HepG2 (cell line): Measurements from ENCODE around the gene STRN4. TPM values are rescaled to one million over a fixed set of nuclear protein-coding genes. Genes with fewer than 3 reads are reported as not detected.

Experiments
- CC2D1A ChIP-seq: sonication (generic); formaldehyde crosslinking; IDR thresholded peaks from 2 replicates; pipeline ENCODE4 v1.8.1; 2023; ENCODE audit warnings: mild to moderate bottlenecking, missing genetic modification reagents
- HINFP ChIP-seq: sonication (generic); formaldehyde crosslinking; IDR thresholded peaks from 2 replicates; pipeline ENCODE4 v1.4.0; 2020; ENCODE audit warnings: low read depth, mild to moderate bottlenecking, missing genetic modification reagents
- JUND ChIP-seq: sonication (generic); formaldehyde crosslinking; IDR thresholded peaks from 2 replicates; pipeline ENCODE4 v1.8.0; 2022; ENCODE audit warnings: mild to moderate bottlenecking, missing genetic modification reagents
- NCOA1 ChIP-seq: sonication (generic); formaldehyde crosslinking; IDR thresholded peaks from 2 replicates; pipeline ENCODE4 v1.9.0; 2021; ENCODE audit warnings: missing genetic modification reagents
- PAX8 ChIP-seq: sonication (generic); formaldehyde crosslinking; IDR thresholded peaks from 2 replicates; pipeline ENCODE4 v1.8.0; 2022; ENCODE audit warnings: mild to moderate bottlenecking, missing genetic modification reagents, borderline replicate concordance
- PCBP2 ChIP-seq: fragments of 200-400 bp; formaldehyde crosslinking; optimal IDR thresholded peaks from 2 replicates; pipeline ENCODE3; 2018; ENCODE audit warnings: low read length, low read depth; ENCODE audit not compliant: poor library complexity, severe bottlenecking
- REPIN1 ChIP-seq: sonication (generic); formaldehyde crosslinking; IDR thresholded peaks from 2 replicates; pipeline ENCODE4 v1.8.0; 2022; ENCODE audit warnings: missing genetic modification reagents, low read depth, mild to moderate bottlenecking, borderline replicate concordance
- SOX13 ChIP-seq, 3 experiments: fragments of 450-650 bp in 1 of 3; sonication (generic) in 1 of 3; formaldehyde crosslinking in 1 of 3; IDR thresholded peaks in 2 of 3; conservative IDR thresholded peaks in 1 of 3; 2 replicates each; pipeline versions ENCODE4 v1.5.0 to v1.6.1; 2016 to 2020; ENCODE audit warnings: antibody characterized with exemption in 1 of 3, mild to moderate bottlenecking in 1 of 3, missing compliant biosample characterization in 1 of 3, missing genetic modification reagents in 1 of 3, moderate library complexity in 1 of 3
- SP1 ChIP-seq, 2 experiments: fragments of 450-650 bp in 1 of 2; sonication (generic) in 1 of 2; formaldehyde crosslinking in 1 of 2; IDR thresholded peaks; 2 replicates each; pipeline versions ENCODE4 v1.4.0 to v1.6.1; 2016 to 2020; ENCODE audit warnings: missing genetic modification reagents in 1 of 2
- ZNF598 ChIP-seq: sonication (generic); formaldehyde crosslinking; IDR thresholded peaks from 2 replicates; pipeline ENCODE4 v1.5.1; 2020; ENCODE audit warnings: mild to moderate bottlenecking, missing genetic modification reagents, borderline replicate concordance
- ZNF678 ChIP-seq: sonication (generic); formaldehyde crosslinking; IDR thresholded peaks from 2 replicates; pipeline ENCODE4 v1.4.0; 2020; ENCODE audit warnings: mild to moderate bottlenecking, missing genetic modification reagents
- ZNF788 ChIP-seq: sonication (generic); formaldehyde crosslinking; IDR thresholded peaks from 2 replicates; pipeline ENCODE4 v1.5.0; 2020; ENCODE audit warnings: mild to moderate bottlenecking, missing genetic modification reagents, borderline replicate concordance
- ZNF878 ChIP-seq: sonication (generic); formaldehyde crosslinking; IDR thresholded peaks from 2 replicates; pipeline ENCODE4 v1.8.1; 2023; ENCODE audit warnings: mild to moderate bottlenecking, missing genetic modification reagents, moderate library complexity
- polyA plus RNA-seq, 8 experiments: library from polyadenylated mRNA; depleted of rRNA in 3 of 8; stranded (reverse) in 7 of 8; unstranded in 1 of 8; fragments of >200 nt; fragmentation: Illumina TruSeq in 4 of 8; extraction: Trizol in 4 of 8; gene quantifications; 2 replicates each; pipeline versions ENCODE4 v1.2.1 to v1.2.3, GENCODE V29; 2011 to 2016; ENCODE audit warnings: low read depth in 4 of 8, missing spikeins in 1 of 8, mixed read lengths in 1 of 8; ENCODE audit not compliant: insufficient read depth in 1 of 8
- total RNA-seq, 5 experiments: library from RNA; depleted of rRNA; stranded (reverse); fragments of >200 nt; fragmentation: Illumina TruSeq; extraction: Trizol; gene quantifications; 2 replicates each; pipeline ENCODE4 v1.2.3, GENCODE V29; 2016; ENCODE audit warnings: low read depth in 1 of 5
- TF ChIP-seq, protein P1 (sequence below), 2 experiments: sonication (generic) in 1 of 2; formaldehyde crosslinking in 1 of 2; IDR thresholded peaks; 2 replicates each; pipeline versions ENCODE4 v1.5.1 to v1.6.1; 2011 to 2020; ENCODE audit warnings: borderline replicate concordance in 1 of 2, low read depth in 1 of 2, low read length in 1 of 2, mild to moderate bottlenecking in 1 of 2, missing genetic modification reagents in 1 of 2, moderate library complexity in 1 of 2
- TF ChIP-seq, protein P2 (sequence below): sonication (generic); formaldehyde crosslinking; conservative IDR thresholded peaks from 2 replicates; pipeline ENCODE4 v1.4.0; 2020; ENCODE audit warnings: mild to moderate bottlenecking, missing genetic modification reagents, moderate library complexity
- TF ChIP-seq, protein P3 (sequence below): sonication (generic); formaldehyde crosslinking; IDR thresholded peaks from 2 replicates; pipeline ENCODE4 v1.4.0; 2020; ENCODE audit warnings: missing genetic modification reagents, borderline replicate concordance

Gene STRN4
- total and polyA plus RNA-seq, 2 of the 13 experiments (the other 11 are each of a cell fraction or from before 2014, with no cell fraction given), result 43.1 to 57.3 TPM

DNA sequence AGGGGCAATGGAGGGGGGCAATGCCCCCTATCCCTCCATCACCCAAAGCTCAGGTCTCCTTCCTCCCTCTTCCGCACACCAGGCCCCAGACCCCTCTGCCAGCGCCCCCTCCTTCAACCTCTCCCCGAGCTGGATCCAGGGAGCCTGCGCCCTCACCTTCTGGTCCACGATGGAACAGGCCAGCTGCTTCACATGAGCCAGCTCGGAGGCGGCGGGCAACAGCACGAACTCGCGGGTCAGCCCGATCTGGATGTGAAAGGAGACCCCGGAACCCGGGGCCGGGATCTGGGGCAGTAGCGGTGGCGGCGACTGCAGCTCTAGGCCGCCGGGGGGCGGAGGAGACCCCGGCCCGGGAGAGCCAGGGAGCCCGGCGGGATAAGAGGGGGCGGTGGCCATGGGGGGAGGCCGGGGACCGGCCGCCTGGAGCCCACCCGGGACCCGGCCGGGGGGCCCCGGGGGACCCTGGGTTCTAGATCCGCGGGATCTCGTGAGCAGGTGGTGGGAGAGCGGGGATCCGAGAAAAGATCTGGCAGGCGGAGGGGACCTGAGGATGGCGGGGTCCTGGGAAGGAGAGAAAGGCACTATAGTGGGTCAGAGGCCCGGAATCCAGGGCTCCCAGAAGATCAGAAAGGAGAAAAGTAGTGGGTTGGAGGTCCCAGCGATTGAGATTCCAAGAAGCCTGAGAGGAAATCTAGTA lies 30.1 kb downstream of the STRN4 start (continued):
- TF ChIP-seq, protein P1, sequence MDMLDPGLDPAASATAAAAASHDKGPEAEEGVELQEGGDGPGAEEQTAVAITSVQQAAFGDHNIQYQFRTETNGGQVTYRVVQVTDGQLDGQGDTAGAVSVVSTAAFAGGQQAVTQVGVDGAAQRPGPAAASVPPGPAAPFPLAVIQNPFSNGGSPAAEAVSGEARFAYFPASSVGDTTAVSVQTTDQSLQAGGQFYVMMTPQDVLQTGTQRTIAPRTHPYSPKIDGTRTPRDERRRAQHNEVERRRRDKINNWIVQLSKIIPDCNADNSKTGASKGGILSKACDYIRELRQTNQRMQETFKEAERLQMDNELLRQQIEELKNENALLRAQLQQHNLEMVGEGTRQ (IDR thresholded peaks at IDR 0.05; ENCODE audit: low read depth, low read length), result no peak
- TF ChIP-seq, protein P1 (CRISPR knock-in tag; IDR thresholded peaks at IDR 0.05; ENCODE audit: borderline replicate concordance), result no peak
- TF ChIP-seq SOX13 (IDR thresholded peaks at IDR 0.05), result no peak
- no peak for TF ChIP-seq SOX13 (CRISPR knock-in tag; conservative IDR thresholded peaks at IDR 0.05 in 1 of 2, IDR thresholded peaks at IDR 0.05 in 1 of 2)
- TF ChIP-seq, protein P2, sequence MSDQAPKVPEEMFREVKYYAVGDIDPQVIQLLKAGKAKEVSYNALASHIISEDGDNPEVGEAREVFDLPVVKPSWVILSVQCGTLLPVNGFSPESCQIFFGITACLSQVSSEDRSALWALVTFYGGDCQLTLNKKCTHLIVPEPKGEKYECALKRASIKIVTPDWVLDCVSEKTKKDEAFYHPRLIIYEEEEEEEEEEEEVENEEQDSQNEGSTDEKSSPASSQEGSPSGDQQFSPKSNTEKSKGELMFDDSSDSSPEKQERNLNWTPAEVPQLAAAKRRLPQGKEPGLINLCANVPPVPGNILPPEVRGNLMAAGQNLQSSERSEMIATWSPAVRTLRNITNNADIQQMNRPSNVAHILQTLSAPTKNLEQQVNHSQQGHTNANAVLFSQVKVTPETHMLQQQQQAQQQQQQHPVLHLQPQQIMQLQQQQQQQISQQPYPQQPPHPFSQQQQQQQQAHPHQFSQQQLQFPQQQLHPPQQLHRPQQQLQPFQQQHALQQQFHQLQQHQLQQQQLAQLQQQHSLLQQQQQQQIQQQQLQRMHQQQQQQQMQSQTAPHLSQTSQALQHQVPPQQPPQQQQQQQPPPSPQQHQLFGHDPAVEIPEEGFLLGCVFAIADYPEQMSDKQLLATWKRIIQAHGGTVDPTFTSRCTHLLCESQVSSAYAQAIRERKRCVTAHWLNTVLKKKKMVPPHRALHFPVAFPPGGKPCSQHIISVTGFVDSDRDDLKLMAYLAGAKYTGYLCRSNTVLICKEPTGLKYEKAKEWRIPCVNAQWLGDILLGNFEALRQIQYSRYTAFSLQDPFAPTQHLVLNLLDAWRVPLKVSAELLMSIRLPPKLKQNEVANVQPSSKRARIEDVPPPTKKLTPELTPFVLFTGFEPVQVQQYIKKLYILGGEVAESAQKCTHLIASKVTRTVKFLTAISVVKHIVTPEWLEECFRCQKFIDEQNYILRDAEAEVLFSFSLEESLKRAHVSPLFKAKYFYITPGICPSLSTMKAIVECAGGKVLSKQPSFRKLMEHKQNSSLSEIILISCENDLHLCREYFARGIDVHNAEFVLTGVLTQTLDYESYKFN (CRISPR knock-in tag), result no peak
- TF ChIP-seq PAX8 (CRISPR knock-in tag), result no peak
- TF ChIP-seq PCBP2, result no peak
- TF ChIP-seq HINFP (CRISPR knock-in tag), result no peak
- TF ChIP-seq JUND (CRISPR knock-in tag), result no peak
- TF ChIP-seq, protein P3, sequence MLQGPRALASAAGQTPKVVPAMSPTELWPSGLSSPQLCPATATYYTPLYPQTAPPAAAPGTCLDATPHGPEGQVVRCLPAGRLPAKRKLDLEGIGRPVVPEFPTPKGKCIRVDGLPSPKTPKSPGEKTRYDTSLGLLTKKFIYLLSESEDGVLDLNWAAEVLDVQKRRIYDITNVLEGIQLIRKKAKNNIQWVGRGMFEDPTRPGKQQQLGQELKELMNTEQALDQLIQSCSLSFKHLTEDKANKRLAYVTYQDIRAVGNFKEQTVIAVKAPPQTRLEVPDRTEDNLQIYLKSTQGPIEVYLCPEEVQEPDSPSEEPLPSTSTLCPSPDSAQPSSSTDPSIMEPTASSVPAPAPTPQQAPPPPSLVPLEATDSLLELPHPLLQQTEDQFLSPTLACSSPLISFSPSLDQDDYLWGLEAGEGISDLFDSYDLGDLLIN (CRISPR knock-in tag), result no peak
- TF ChIP-seq CC2D1A (CRISPR knock-in tag), result no peak
- TF ChIP-seq NCOA1 (CRISPR knock-in tag), result no peak
- TF ChIP-seq REPIN1 (CRISPR knock-in tag), result no peak
- no peak for TF ChIP-seq SP1 (IDR thresholded peaks at IDR 0.05)
- TF ChIP-seq SP1 (CRISPR knock-in tag; IDR thresholded peaks at IDR 0.05), result no peak
- TF ChIP-seq ZNF598 (CRISPR knock-in tag), result no peak
- no peak for TF ChIP-seq ZNF788 (CRISPR knock-in tag)
- no peak for TF ChIP-seq ZNF878 (CRISPR knock-in tag)
- no peak for TF ChIP-seq ZNF678 (CRISPR knock-in tag)
